GM12801 (cell line): ENCODE results near the gene CCDC85C.

Source experiments
- CTCF ChIP-seq: IDR thresholded peaks from one replicate; pipeline ENCODE4 v1.5.1; 2011; ENCODE audit warnings: control low read depth; ENCODE audit not compliant: insufficient read length; ENCODE audit errors: extremely low read depth

Gene CCDC85C

GRCh38 chr14:99544991-99545390 is 59.0 kb downstream of the CCDC85C start:
- no peak for TF ChIP-seq CTCF

DNA sequence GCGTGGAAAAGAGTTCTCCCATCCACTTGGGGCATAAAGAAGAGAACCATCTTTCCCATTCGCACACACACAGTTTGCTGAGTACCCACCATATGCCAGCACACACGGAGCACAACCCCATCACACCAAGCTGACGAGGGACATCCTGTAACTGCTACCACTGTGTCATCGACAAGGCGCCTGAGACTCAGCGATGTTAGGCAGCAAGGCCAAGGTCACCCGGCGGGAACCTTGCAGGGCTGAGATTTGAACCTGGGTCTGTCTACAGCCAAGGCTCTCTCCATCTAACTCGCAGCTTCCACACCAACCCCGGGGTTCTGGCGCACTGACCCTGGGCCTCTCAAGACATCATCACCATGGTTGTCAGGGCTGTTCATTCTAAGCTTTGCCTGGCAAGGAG is 60.0 kb downstream of the CCDC85C start:
- no peak for TF ChIP-seq CTCF

DNA sequence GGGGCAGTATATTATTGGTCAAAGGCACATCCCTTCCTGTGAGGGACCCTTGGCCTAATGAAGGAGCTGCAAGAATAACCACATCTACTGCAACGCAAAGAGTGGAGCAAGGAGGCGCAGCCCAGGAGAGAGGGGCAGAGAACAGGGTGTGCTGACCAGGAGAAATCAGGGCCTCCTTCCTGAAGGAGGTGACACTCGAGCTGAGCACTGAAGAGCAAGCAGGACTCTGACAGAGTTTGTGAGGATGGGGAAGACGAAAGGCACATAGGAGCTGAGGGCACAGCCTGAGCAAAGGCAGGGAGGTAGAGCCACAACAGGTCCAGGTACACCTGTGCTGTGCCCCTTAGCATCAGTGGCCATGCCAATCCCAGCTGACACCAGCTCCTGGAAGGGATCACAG is 60.6 kb downstream of the CCDC85C start:
- TF ChIP-seq CTCF, result no peak

DNA sequence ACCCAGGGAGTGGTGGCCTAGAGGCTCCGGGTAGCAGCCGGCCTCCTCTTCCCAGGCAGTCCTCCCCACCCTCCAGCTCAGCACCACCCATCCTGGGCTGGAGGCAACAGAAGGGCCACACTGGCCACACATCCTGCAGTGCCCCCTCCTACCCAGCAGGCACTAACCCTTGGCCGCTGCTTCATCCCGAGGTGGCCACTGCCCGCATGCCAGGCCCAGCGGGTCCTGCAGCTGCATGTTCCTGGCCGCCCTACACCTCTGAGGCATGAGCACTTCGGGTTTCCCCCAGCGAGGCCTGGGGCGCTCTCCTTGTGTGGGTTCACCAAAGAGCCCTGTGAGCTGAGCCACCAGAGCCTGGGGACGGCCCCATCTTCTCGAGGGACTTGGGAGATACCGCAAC is 61.4 kb downstream of the CCDC85C start:
- no peak for TF ChIP-seq CTCF

DNA sequence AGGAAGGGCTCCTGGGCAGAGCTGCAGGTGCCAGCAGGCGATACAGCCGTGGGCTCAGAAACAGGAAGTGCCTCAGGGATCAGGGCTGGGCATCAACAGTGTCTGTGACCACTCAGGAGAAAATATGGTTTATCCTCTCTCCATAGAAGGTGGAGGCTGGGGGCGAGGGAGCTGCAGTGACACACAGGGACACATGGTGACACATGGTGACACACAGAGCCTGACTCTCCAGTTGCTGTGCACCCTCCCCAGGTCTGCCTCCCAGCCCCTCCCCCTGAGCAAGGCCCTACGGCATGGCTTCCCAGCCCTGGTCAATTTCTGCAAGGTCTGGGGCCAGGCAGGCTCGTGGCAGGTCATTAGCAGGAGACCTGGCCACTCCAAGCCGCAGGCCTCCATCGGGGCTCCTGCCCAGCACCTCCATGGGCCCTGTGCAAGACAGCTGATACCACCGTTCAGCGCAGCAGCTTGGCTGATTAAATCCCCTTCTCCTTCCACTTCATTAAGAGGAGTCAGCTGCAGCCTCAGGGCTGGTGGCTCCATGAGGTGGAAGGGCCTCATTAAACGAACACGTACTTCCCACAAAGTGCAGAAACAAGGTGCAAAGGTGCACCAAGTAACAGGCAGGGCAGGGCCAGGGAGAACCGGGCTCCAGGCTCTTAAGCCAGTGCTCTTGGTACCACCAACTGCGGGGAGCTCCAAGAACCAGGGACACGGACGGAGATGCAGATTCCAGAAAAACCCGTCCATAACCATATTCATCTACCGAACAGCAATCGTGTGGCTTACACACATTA is 62.1 kb downstream of the CCDC85C start:
- no peak for TF ChIP-seq CTCF

GRCh38 chr14:99541211-99541610 is 62.8 kb downstream of the CCDC85C start:
- TF ChIP-seq CTCF, result no peak

DNA sequence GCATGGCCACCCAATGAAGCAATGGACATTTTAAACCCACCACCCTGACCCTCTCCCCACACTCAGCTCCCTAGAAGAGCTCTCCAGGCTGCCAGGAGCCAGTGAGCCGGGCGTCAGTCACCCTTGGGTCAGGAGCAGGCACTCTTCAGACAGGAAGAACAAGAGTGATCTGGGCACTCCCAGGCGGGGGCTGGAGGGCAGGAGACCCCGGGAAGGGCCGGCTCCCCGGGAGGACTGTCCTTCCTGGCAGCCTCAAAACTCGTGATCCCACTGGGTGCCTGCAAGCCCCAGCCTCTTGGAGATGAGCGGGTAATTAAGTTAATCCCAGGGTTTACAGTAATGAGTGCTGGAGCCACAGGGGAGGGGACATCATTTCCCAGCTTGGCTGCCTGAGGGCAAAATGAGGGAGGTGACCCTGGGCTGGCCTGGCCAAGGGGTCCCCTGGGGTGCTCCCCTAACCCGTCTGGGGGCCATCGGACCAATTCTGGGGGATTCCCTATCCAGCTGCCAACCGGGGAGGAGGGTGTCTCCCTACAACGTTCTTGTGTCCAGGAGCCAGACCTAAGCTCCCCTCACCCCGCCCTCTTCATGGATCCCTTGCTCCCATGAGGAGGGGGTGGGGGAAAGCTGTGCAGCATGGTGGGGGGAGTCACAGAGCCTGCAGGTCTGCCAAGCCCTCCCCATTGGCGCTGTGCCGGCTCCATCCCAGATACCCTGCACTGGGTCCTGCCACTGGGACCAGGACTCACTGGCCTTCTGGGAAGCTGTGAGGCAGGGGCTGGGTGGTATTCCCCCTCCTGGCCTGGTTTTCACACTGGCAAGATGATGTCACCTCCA is 63.6 kb downstream of the CCDC85C start:
- no peak for TF ChIP-seq CTCF
